NCI-H1092 treated with DMSO at 0.1 percent for 48 hours (cell line): Measurements from ENCODE around the gene ST6GALNAC2.

ENCODE experiments used
- DNase-seq: peaks from one replicate; lab custom pipeline; 2025; lab: John Stamatoyannopoulos, UW

The ST6GALNAC2 gene

DNA sequence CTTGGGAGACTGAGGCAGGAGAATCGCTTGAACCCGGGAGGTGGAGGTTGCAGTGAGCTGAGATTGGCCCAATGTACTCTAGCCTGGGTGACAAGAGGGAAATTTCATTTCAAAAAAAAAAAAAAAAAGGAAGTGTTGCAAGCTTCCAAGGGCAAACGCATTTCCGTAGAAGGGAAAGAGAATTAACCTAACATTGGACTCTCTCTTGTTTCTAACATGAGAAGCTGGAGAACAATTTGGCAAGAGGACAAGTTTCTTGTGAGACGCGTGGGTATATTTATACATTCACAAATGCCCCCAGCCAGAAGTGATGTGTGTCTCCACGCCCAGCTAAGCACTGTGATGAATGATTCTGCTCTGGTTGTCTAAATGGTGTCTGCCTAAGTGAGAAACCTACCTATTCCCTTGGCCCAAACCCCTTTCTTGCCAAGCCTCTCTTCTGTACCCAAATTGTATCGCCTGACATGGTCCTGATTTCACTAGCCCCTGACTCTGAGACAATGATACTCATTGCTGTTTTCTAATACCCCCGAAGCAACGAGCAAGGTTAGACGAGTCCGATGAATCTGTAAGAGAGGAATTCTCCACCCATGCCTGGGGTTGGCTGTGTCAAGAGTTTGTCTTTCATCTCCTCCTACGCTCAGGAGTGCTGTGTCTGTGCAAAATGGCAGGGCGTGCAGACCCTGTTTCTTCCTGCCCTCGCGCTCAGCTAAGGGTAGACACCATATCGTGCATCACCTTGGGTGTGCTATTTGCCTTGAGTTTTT, 14.2 kb upstream of the ST6GALNAC2 start:
- DNase-seq: no peak

GRCh38 chr17:76598004-76598439, 12.4 kb upstream of the ST6GALNAC2 start:
- DNase-seq: peak; percentile 51

- peak; percentile 47 for DNase-seq
Measured at GRCh38 chr17:76597156-76598003, 11.7 kb upstream of the ST6GALNAC2 start.

DNA sequence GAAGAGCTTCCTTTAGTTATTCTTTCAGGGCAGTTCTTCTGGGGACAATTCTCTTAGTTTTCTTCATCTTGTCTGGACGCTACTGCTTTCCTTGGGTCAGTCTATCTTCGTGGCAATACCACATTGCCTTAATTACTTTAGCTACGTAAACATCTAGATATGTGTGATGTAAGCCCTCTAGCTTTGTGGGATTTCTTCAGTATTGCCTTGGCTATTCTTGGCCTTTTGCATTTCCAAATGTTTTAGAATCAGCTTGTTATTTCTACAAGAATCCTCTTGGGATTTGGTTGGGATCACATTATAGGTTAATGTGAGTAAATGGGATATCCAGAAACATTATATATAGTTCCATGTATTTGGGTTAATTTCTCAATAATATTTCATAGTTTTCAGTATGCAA, 9.0 kb upstream of the ST6GALNAC2 start:
- no peak for DNase-seq

- DNase-seq: no peak
Measured at GRCh38 chr17:76593959-76594358, 8.3 kb upstream of the ST6GALNAC2 start.

DNA sequence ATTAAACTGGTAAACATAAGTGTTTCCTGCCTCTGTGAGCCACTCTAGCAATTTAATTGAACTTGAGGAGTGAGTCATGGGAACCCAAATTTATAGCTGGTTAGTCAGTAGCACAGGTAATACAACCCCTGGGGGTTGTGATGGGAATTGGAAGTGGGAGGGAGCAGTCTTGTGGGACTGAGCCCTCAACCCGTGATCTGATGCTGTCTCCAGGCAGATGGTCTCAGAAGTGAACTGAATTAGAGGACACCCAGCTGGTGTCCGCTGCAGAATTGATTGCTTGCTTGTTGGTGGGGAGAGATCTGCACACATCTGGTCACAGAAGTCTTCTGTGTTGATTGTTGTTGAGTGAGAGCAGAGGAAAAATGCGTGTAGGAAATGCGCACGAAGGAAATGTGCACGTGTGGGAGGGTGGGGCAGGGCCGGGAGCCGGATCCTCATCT, 7.7 kb upstream of the ST6GALNAC2 start:
- DNase-seq: no peak

- DNase-seq: no peak
Measured at GRCh38 chr17:76588182-76588581, 2.5 kb upstream of the ST6GALNAC2 start.

DNA sequence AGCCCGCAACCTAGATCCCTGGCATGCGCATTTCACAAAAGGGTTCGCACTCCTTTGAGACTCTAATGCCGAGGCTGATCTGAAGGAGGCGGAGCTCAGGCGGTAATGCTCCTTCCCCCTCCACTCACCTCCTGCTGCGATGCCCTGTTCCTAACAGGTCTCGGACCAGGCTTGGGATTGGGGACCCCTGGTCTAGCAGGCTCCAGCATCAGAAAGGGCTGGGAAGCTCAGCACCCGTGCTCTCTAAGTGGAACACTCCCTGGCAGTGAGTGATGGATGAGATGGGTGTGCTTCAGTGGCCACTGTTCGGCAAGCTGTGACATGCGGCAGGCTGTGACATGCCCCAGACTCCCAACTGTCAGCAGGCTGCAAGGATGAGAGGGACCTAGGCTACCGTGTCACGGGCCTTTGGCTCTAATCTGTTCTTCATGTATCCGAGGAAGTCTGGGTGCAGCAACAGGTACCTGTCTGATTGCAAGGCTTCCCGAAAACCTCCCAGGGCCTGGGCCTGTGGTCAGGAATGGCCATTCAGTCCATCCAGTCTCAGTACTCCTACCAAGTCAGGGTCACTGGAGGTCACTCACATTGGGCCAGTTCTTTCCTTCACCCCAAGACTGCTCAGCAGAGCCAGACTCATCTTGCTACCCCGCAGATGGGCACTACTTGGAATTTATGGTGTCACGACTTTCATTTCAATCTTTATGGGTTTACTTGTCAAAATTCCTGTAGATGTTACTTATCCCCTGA, 1.3 kb upstream of the ST6GALNAC2 start:
- no peak for DNase-seq

DNA sequence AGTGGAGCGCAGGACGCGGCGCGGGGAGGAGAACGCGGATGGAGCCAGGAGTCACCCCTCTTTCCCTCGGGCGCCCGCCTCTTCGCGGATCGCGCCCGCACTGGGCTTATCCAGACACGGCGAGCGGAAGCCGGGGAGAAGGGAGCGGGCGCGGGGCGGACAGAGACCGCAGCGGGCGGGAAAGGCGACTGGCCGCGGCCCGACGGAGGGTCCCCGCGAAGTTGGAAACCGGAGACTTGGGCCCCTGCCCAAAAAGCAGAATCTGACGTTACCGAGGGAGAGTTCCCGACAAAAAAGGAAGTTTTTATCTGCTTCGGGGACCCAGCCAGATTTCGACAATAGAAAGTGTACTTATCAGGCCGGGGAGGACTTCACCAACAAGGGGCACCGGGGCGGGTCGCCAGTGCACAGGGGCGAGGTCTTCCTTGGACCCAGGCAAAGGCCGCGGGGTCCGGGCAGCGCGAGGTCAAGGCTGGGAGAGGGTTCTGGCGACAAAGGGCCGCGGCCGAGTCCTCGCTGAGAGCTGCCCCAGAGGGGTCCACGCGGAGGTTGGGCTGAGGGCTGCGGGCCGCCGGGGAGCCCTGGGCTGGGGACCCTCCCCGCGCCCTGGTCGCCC, 519 bp downstream of the ST6GALNAC2 start:
- no peak for DNase-seq

- no peak for DNase-seq
Measured at GRCh38 chr17:76584427-76585032, 1.1 kb downstream of the ST6GALNAC2 start.

GRCh38 chr17:76582660-76583059, 3.0 kb downstream of the ST6GALNAC2 start:
- no peak for DNase-seq

GRCh38 chr17:76581515-76581914, 4.1 kb downstream of the ST6GALNAC2 start:
- no peak for DNase-seq

DNA sequence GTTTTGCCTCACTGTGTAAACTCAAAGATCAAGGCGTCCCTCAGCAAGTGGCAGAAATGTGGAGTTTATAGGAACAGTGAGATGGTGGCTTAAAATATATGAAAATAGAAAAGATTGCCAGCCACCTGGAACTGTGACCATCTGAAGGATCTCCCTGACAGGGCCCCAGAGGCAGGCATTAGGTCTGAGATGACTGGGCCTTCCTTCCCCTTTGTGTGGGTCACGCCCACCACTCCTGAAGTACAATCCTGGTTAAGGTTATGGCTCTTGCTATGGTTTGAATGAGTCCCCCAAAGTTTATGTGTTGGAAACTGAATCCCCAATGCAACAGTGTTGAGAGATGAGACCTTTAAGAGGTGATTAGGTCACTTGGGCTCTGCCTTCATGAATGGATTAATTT, 6.4 kb downstream of the ST6GALNAC2 start:
- DNase-seq: no peak

DNA sequence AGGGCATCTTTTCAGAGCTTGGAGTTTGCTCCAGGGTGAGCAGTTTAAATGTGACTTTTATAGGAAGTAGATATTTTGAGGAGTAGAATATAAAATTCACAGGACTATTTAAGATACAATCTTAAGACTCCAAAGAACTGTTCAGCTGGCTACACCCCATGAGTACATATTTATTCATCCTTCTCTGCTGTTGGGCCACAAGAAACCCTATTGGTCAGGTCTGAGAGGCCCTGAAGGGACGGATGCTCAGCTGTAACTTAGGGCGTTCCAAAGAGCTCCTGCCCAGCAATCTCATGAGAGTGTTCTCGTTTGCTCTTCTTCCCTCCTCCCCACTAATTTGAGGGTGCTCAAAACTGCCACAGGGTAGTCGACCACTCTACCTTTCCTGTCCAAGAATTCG, 7.3 kb downstream of the ST6GALNAC2 start:
- DNase-seq: no peak

DNA sequence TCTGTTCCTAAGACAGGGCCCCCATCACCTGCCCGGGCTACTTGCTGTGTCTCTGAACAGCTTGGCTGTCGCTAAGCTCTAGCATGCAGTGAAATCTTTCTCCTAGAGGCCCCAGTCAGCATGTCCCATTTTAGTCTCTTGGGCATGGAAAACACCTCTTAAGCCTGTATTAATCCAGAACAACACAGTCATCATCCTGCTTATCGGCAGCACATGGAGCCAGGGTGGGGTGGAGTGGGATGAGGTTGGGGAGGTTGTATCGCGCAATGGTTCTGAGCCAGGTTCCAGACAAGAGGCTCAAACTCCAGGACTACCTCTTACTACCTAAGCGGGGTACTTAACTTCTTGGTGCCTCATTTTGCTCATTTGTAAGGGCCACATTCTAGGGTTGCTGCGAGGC, 7.8 kb downstream of the ST6GALNAC2 start:
- no peak for DNase-seq

DNA sequence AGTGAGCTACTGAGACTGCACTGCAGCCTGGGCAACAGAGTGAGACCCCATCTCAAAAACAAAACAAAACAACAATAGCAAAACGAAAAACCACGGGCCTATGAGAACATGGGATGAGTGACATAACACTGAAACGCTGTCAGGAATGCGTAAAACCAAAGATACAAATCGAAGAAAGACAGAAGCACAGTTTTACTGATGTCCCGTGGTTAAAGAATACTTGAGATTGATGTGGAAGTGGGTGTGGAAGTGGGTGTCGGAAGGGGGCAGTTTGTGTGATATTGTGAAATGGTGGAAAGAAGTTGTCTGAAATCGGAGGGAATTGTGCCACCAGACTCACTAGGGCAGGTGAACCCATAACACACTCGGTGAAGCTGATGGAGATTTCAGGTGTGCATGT, 9.5 kb downstream of the ST6GALNAC2 start:
- DNase-seq: no peak

- DNase-seq: no peak
Measured at GRCh38 chr17:76575570-76575969, 10.1 kb downstream of the ST6GALNAC2 start.

DNA sequence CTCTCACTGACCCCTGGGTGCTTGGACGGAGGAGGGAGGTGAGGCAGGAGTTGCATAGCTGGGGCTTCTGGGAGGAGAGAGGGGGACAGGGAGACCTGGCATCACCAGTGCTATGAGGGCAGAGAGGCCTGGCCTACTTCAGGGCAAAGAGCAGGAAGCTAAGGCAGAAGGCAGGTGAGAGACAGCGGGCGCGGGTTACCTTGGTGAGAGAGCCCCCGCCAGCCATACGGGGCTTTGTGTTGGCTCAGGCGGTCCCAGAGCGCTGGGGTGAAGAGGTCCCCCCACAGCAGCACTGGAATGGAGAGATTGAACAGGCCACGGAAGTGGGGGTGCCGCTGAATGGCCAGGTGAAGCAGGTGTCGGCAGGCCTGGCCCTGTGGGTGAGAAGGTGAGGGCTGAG, 11.5 kb downstream of the ST6GALNAC2 start:
- no peak for DNase-seq

- DNase-seq: no peak
Measured at GRCh38 chr17:76573096-76573495, 12.6 kb downstream of the ST6GALNAC2 start.

DNA sequence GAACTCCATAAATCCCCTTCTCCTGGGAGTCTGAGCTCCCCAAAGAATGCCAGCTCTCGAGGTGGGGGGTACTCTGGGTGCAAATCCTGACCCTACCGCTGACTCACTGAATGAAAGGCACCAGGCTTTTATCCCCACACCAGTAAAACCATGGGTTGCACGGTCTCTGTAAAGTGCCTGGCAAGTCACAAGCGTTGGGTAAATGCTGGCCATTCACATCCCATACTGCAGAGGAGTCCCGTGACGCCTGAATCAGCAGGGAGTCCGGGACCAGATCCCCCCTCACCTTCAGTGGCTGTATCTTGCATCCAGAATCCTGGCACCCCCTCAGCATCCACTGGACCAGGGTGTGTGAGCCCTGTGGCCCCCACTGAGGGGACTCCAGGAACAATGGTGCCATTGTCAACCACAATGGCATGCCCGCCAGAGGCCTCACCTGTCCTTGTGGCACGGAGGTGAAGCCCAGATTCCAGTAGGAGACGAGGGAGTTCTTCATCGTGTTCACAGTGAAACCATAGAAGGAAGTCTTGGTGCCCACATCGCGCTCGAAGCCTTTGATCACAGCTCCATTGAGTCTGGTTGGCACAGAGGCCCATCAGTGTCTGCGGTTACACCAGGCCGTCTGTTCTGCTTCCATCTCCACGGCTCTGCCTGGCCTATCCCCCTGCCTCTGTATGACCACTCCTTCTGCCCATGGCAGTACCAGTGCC, 13.3 kb downstream of the ST6GALNAC2 start:
- DNase-seq: no peak

GRCh38 chr17:76570877-76571471, 14.7 kb downstream of the ST6GALNAC2 start:
- DNase-seq: no peak
